Suprapubic skin (tissue), 4 donors: ENCODE data around the gene C9orf85.

Experiments
- EP300 ChIP-seq: sonication (generic); formaldehyde crosslinking; IDR thresholded peaks from one replicate; pipeline ENCODE4 v1.6.1; 2017; ENCODE audit warnings: antibody characterized with exemption
- POLR2A ChIP-seq, 2 donors: fragments of 450-650 bp; IDR thresholded peaks; one replicate each; pipeline ENCODE4 v1.6.1; 2017; ENCODE audit warnings: antibody characterized with exemption in 2 of 2, mild to moderate bottlenecking in 2 of 2, moderate library complexity in 2 of 2
- POLR2AphosphoS5 ChIP-seq, 3 donors: sonication (generic); formaldehyde crosslinking; IDR thresholded peaks; one replicate each; pipeline ENCODE4 v1.6.1; 2017; ENCODE audit warnings: antibody characterized with exemption in 3 of 3
- TF ChIP-seq, protein P1 (sequence below), 2 donors: fragments of 200-600 bp in 1 of 2; fragments of 450-650 bp in 1 of 2; sonication (generic) in 1 of 2; IDR thresholded peaks; one replicate each; pipeline ENCODE4 v1.5.1; 2016 to 2019; ENCODE audit warnings: antibody characterized with exemption in 2 of 2, mild to moderate bottlenecking in 1 of 2, moderate library complexity in 1 of 2

DNA sequence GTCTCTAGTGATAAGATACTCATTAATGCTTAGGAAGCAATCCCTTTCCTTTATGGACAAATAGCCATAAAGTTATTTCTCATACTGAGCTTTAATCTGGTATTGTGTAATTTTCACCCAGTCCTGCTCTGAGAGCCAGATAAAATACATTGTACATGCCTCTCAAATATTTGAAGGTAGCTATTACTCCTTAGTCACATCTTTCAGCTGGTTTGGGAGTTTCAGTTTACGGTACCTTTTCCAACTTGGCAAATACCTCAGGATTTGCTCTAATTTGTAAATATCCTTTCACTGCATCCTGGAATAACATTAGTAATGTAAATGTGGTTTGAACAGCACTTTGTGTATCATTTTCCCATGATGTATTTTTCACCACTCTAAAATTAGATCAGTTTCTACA, 47.8 kb upstream of the C9orf85 start:
- TF ChIP-seq, protein P1, sequence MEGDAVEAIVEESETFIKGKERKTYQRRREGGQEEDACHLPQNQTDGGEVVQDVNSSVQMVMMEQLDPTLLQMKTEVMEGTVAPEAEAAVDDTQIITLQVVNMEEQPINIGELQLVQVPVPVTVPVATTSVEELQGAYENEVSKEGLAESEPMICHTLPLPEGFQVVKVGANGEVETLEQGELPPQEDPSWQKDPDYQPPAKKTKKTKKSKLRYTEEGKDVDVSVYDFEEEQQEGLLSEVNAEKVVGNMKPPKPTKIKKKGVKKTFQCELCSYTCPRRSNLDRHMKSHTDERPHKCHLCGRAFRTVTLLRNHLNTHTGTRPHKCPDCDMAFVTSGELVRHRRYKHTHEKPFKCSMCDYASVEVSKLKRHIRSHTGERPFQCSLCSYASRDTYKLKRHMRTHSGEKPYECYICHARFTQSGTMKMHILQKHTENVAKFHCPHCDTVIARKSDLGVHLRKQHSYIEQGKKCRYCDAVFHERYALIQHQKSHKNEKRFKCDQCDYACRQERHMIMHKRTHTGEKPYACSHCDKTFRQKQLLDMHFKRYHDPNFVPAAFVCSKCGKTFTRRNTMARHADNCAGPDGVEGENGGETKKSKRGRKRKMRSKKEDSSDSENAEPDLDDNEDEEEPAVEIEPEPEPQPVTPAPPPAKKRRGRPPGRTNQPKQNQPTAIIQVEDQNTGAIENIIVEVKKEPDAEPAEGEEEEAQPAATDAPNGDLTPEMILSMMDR (IDR thresholded peaks at IDR 0.05), result no peak
- TF ChIP-seq POLR2A (IDR thresholded peaks at IDR 0.05) (no peak), POLR2AphosphoS5 (IDR thresholded peaks at IDR 0.05) (no peak), EP300 (no peak)
